Loucy (cell line): ENCODE data around the gene OGT.

Experiments used
- H2AFZ ChIP-seq: fragments of 200-600 bp; sonication (generic); 2 replicates; pipeline ENCODE4 v1.6.0; 2016; ENCODE audit warnings: antibody characterized with exemption, mild to moderate bottlenecking, low read length, moderate library complexity
- H3F3A ChIP-seq: fragments of 200-600 bp; 2 replicates; pipeline ENCODE4 v1.6.0; 2016; ENCODE audit warnings: antibody characterized with exemption, low read depth, mild to moderate bottlenecking
- H3K27me3 ChIP-seq: fragments of 200-600 bp; sonication (generic); 2 replicates; pipeline ENCODE4 v1.6.1; 2014; ENCODE audit warnings: low read length, mild to moderate bottlenecking; ENCODE audit not compliant: insufficient read depth, poor library complexity, severe bottlenecking
- H3K36me3 ChIP-seq: fragments of 200-600 bp; sonication (generic); 2 replicates; pipeline ENCODE4 v1.6.1; 2016; ENCODE audit warnings: low read length; ENCODE audit not compliant: insufficient read depth
- H3K4me1 ChIP-seq: fragments of 200-600 bp; sonication (generic); 2 replicates; pipeline ENCODE4 v1.5.1; 2014; ENCODE audit warnings: low read length, mild to moderate bottlenecking; ENCODE audit not compliant: insufficient read depth, poor library complexity, severe bottlenecking
- H3K4me2 ChIP-seq: fragments of 200-600 bp; sonication (generic); 2 replicates; pipeline ENCODE4 v1.6.0; 2014; ENCODE audit warnings: antibody characterized with exemption, low read length, low read depth, mild to moderate bottlenecking; ENCODE audit not compliant: poor library complexity, severe bottlenecking
- H3K4me3 ChIP-seq: fragments of 200-600 bp; sonication (generic); 2 replicates; pipeline ENCODE4 v1.5.1; 2014; ENCODE audit warnings: low read length, mild to moderate bottlenecking, mixed read lengths; ENCODE audit not compliant: poor library complexity, severe bottlenecking
- H3K79me2 ChIP-seq: fragments of 200-600 bp; sonication (generic); 2 replicates; pipeline ENCODE4 v1.6.1; 2014; ENCODE audit warnings: low read length; ENCODE audit not compliant: insufficient read depth
- H3K9ac ChIP-seq: fragments of 200-600 bp; sonication (generic); 2 replicates; pipeline ENCODE4 v1.6.0; 2014; ENCODE audit warnings: mild to moderate bottlenecking, low read depth, low read length, moderate library complexity; ENCODE audit not compliant: poor library complexity, severe bottlenecking
- H3K9me2 ChIP-seq: fragments of 200-600 bp; sonication (generic); replicated peaks from 2 replicates; pipeline ENCODE4 v1.6.1; 2016; ENCODE audit warnings: low read depth, low read length, mixed read lengths
- H3K9me3 ChIP-seq: fragments of 200-600 bp; sonication (generic); 2 replicates; pipeline ENCODE4 v1.6.1; 2014; ENCODE audit warnings: mild to moderate bottlenecking, antibody characterized with exemption, low read length, low read depth; ENCODE audit not compliant: insufficient read depth
- H4K20me1 ChIP-seq: fragments of 200-600 bp; sonication (generic); 2 replicates; pipeline ENCODE4 v1.6.0; 2014; ENCODE audit warnings: antibody characterized with exemption, low read length, mild to moderate bottlenecking; ENCODE audit not compliant: insufficient read depth, poor library complexity, severe bottlenecking
- EZH2phosphoT487 ChIP-seq: fragments of 200-600 bp; IDR thresholded peaks from 2 replicates; pipeline ENCODE4 v1.6.1; 2018; ENCODE audit warnings: antibody characterized with exemption, mild to moderate bottlenecking, moderate library complexity, borderline replicate concordance
- TF ChIP-seq, protein P1 (sequence below): fragments of 200-600 bp; sonication (generic); conservative IDR thresholded peaks from 2 replicates; pipeline ENCODE4 v1.5.1; 2014; ENCODE audit warnings: mild to moderate bottlenecking, antibody characterized with exemption, low read length

Gene OGT

DNA sequence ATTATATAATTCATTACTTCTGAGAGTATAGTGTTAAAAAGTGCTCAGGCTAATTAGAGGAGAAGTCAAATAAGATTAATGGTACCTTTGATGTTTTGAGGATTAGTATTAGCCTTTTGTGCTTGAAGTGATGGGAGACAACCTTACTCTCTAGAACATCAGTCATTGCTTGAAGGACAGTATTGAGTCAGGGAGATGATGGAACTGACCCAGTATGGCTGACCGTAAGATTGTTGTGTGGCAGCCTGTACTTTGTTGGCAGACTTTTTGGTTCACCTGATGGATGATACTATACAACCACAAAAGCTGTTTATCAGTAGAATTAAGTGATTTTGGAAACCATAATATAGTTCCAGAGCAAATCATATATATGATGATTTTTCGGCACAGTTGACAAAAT is 9.9 kb downstream of the OGT start:
- Histone ChIP-seq H3K4me3 (peak overlapping the region; percentile 88), H3K9me2 (no peaks in the 10 kb centered on the region), H3K9me3 (no peaks in the 10 kb centered on the region), H3K4me1 (peaks cover 27% of the 10 kb centered on the region), H3K4me2 (peak overlapping the region; percentile 93), H3K27me3 (no peaks in the 10 kb centered on the region), H3K9ac (no peak overlapping the region), H3K79me2 (peaks cover 98% of the 10 kb centered on the region), H2AFZ (no peak overlapping the region), H3K36me3 (peaks cover 72% of the 10 kb centered on the region; the same call in 1 of the 2 replicates), H3F3A (no peaks in the 10 kb centered on the region), H4K20me1 (peaks cover 95% of the 10 kb centered on the region)
- TF ChIP-seq, protein P1, sequence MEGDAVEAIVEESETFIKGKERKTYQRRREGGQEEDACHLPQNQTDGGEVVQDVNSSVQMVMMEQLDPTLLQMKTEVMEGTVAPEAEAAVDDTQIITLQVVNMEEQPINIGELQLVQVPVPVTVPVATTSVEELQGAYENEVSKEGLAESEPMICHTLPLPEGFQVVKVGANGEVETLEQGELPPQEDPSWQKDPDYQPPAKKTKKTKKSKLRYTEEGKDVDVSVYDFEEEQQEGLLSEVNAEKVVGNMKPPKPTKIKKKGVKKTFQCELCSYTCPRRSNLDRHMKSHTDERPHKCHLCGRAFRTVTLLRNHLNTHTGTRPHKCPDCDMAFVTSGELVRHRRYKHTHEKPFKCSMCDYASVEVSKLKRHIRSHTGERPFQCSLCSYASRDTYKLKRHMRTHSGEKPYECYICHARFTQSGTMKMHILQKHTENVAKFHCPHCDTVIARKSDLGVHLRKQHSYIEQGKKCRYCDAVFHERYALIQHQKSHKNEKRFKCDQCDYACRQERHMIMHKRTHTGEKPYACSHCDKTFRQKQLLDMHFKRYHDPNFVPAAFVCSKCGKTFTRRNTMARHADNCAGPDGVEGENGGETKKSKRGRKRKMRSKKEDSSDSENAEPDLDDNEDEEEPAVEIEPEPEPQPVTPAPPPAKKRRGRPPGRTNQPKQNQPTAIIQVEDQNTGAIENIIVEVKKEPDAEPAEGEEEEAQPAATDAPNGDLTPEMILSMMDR: no peak

DNA sequence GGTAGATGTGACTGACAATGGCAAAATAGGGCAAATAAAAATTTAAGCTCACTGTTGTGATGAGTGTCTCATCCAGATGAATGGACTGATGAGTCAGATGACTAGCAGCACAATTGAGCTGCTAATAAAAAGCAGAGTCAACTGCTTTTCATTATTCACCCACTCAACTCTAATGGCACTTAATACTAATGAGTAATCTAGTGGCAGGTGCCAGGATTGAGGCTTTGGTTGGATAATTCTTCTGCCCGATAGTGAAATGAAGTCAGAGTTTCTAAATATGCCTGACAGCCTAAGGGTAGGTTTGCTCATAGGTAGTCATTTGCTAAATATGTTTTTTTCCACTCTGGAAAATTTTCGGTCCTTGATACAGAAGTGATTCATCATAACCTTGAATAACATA is 10.4 kb downstream of the OGT start:
- peaks cover 73% of the 10 kb centered on the region; the same call in 1 of the 2 replicates for H3K36me3 ChIP-seq
- H3K27me3 ChIP-seq: no peaks in the 10 kb centered on the region
- H3F3A ChIP-seq: no peaks in the 10 kb centered on the region
- TF ChIP-seq, protein P1: no peak
- no peak for TF ChIP-seq EZH2phosphoT487
- peak overlapping the region; percentile 88 for H3K4me3 ChIP-seq
- H2AFZ ChIP-seq: no peak overlapping the region
- peaks cover 98% of the 10 kb centered on the region for H3K79me2 ChIP-seq
- H3K4me1 ChIP-seq: peaks cover 22% of the 10 kb centered on the region
- no peaks in the 10 kb centered on the region for H3K9me2 ChIP-seq
- no peak overlapping the region for H3K9ac ChIP-seq
- no peaks in the 10 kb centered on the region for H3K9me3 ChIP-seq
- peaks cover 94% of the 10 kb centered on the region for H4K20me1 ChIP-seq
- peak overlapping the region; percentile 93 for H3K4me2 ChIP-seq

DNA sequence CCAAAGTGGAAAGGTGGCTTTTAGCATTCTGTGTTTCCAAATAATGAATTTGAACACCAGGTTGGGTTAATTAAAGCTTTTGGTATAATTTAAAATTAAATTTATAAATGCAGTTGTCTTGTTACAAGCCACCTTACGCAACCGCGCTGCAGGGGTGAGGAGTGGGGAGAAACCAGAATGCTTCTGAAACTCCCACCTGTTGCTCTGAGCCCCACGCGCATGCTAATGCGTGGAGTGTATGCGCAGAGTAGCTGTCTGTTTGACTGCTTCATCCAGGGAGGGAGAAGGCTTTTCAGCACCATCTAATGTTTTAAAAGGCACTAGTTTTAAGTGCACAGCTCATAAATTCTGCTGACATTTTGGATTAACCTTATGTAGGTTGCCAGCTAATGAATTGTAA is 12.5 kb downstream of the OGT start:
- H3K79me2 ChIP-seq: peaks cover 94% of the 10 kb centered on the region
- H3K9me2 ChIP-seq: no peaks in the 10 kb centered on the region
- no peak overlapping the region for H3K4me3 ChIP-seq
- no peak overlapping the region for H2AFZ ChIP-seq
- no peak overlapping the region for H3K4me2 ChIP-seq
- H3K4me1 ChIP-seq: peaks cover 12% of the 10 kb centered on the region
- no peaks in the 10 kb centered on the region for H3F3A ChIP-seq
- TF ChIP-seq, protein P1: no peak
- TF ChIP-seq EZH2phosphoT487: no peak
- no peaks in the 10 kb centered on the region for H3K9me3 ChIP-seq
- H3K27me3 ChIP-seq: no peaks in the 10 kb centered on the region
- no peak overlapping the region for H3K9ac ChIP-seq
- peaks cover 76% of the 10 kb centered on the region; the same call in 1 of the 2 replicates for H3K36me3 ChIP-seq
- peaks cover 84% of the 10 kb centered on the region for H4K20me1 ChIP-seq
